Measurements from ENCODE around the gene PTGFRN.

Gene PTGFRN

GRCh38 chr1:116981521-116982037 lies 71.9 kb downstream of the PTGFRN start:
- no peak for TF ChIP-seq CTCF (IDR thresholded peaks at IDR 0.05; ENCODE audit: insufficient read depth, low read length, missing control alignments)
- POLR2A ChIA-PET = no interaction called here
- CTCF ChIA-PET = no interaction called here
- no peak for DNase-seq (ENCODE audit: low read depth, low spot score)
- no peak overlapping the region for H3K4me3 ChIP-seq (ENCODE audit: low read depth, low read length)

- no peak for DNase-seq (ENCODE audit: low read depth, low spot score)
- TF ChIP-seq CTCF (IDR thresholded peaks at IDR 0.05; ENCODE audit: insufficient read depth, low read length, missing control alignments) = no peak
- CTCF ChIA-PET = no interaction called here
- POLR2A ChIA-PET = no interaction called here
- H3K4me3 ChIP-seq (ENCODE audit: low read depth, low read length) = no peak overlapping the region
Measured at GRCh38 chr1:116982319-116983004, 72.7 kb downstream of the PTGFRN start.

- no peak overlapping the region for H3K4me3 ChIP-seq (ENCODE audit: low read depth, low read length)
- ChIA-PET POLR2A (no interaction called here), CTCF (no interaction called here)
- TF ChIP-seq CTCF (IDR thresholded peaks at IDR 0.05; ENCODE audit: insufficient read depth, low read length, missing control alignments) = no peak
- DNase-seq (ENCODE audit: low read depth, low spot score) = no peak
Measured at GRCh38 chr1:116983112-116983511, 73.4 kb downstream of the PTGFRN start.

GRCh38 chr1:116983678-116984077 lies 74.0 kb downstream of the PTGFRN start:
- ChIA-PET POLR2A (no interaction called here), CTCF (no interaction called here)
- no peak for DNase-seq (ENCODE audit: low read depth, low spot score)
- TF ChIP-seq CTCF (IDR thresholded peaks at IDR 0.05; ENCODE audit: insufficient read depth, low read length, missing control alignments) = no peak
- no peak overlapping the region for H3K4me3 ChIP-seq (ENCODE audit: low read depth, low read length)

GRCh38 chr1:116984406-116985160 lies 74.9 kb downstream of the PTGFRN start:
- no peak overlapping the region for H3K4me3 ChIP-seq (ENCODE audit: low read depth, low read length)
- DNase-seq (ENCODE audit: low read depth, low spot score) = no peak
- ChIA-PET CTCF (no interaction called here), POLR2A (no interaction called here)
- no peak for TF ChIP-seq CTCF (IDR thresholded peaks at IDR 0.05; ENCODE audit: insufficient read depth, low read length, missing control alignments)

- H3K4me3 ChIP-seq (ENCODE audit: low read depth, low read length) = no peak overlapping the region
- DNase-seq (ENCODE audit: low read depth, low spot score) = no peak
- no peak for TF ChIP-seq CTCF (IDR thresholded peaks at IDR 0.05; ENCODE audit: insufficient read depth, low read length, missing control alignments)
- ChIA-PET CTCF (no interaction called here), POLR2A (no interaction called here)
Measured at GRCh38 chr1:116986421-116987255, 76.9 kb downstream of the PTGFRN start.

Measured in AG04449 (cell line).